ENCODE measurements around the gene KLLN.
"Not testable (repeated sequence)": the region's sequence is repeated elsewhere in the genome, so short reads cannot be mapped to it uniquely, and the experiment has no call there.

KLLN gene

GRCh38 chr10:87863053-87863943, at the start of gene KLLN, which contains the start of gene PTEN:
Gene KLLN, minus strand, starts transcription at chr10:87863533. Its CDS starts 1,046 bp downstream, at chr10:87862487.
Gene PTEN, plus strand, starts transcription at chr10:87863625. Its CDS starts 845 bp downstream, at chr10:87864470.
- DNase-seq (ENCODE audit: low read depth in 2 of 3, low spot score in 1 of 3), result peak; percentile 68 to 79 (median 70)

- DNase-seq (ENCODE audit: low read depth in 2 of 3, low spot score in 1 of 3), result not testable (repeated sequence)
Observed at GRCh38 chr10:87903396-87903795, 40.1 kb upstream of the KLLN start.

GRCh38 chr10:87897957-87898356, 34.6 kb upstream of the KLLN start:
- DNase-seq (ENCODE audit: low read depth in 2 of 3, low spot score in 1 of 3), result not testable (repeated sequence)

- no peak for DNase-seq (ENCODE audit: low read depth in 2 of 3, low spot score in 1 of 3)
Observed at GRCh38 chr10:87896216-87896615, 32.9 kb upstream of the KLLN start.

GRCh38 chr10:87895430-87895829, 32.1 kb upstream of the KLLN start:
- DNase-seq (ENCODE audit: low read depth in 2 of 3, low spot score in 1 of 3), result no peak

- no peak for DNase-seq (ENCODE audit: low read depth in 2 of 3, low spot score in 1 of 3)
Observed at GRCh38 chr10:87887548-87888289, 24.4 kb upstream of the KLLN start.

GRCh38 chr10:87887146-87887545, 23.8 kb upstream of the KLLN start:
- DNase-seq (ENCODE audit: low read depth in 2 of 3, low spot score in 1 of 3), result no peak

- no peak for DNase-seq (ENCODE audit: low read depth in 2 of 3, low spot score in 1 of 3)
Observed at GRCh38 chr10:87886635-87887034, 23.3 kb upstream of the KLLN start.

- DNase-seq (ENCODE audit: low read depth in 2 of 3, low spot score in 1 of 3), result no peak
Observed at GRCh38 chr10:87882555-87883294, 19.4 kb upstream of the KLLN start.

- DNase-seq (ENCODE audit: low read depth in 2 of 3, low spot score in 1 of 3), result not testable (repeated sequence)
Observed at GRCh38 chr10:87881373-87882059, 18.2 kb upstream of the KLLN start.

GRCh38 chr10:87880336-87880735, 17.0 kb upstream of the KLLN start:
- DNase-seq (ENCODE audit: low read depth in 2 of 3, low spot score in 1 of 3), result no peak

- no peak for DNase-seq (ENCODE audit: low read depth in 2 of 3, low spot score in 1 of 3)
Observed at GRCh38 chr10:87878664-87879459, 15.5 kb upstream of the KLLN start.

- DNase-seq (ENCODE audit: low read depth in 2 of 3, low spot score in 1 of 3), result no peak
Observed at GRCh38 chr10:87875929-87876571, 12.7 kb upstream of the KLLN start.

GRCh38 chr10:87873656-87874055, 10.3 kb upstream of the KLLN start:
- DNase-seq (ENCODE audit: low read depth in 2 of 3, low spot score in 1 of 3), result no peak

- no peak for DNase-seq (ENCODE audit: low read depth in 2 of 3, low spot score in 1 of 3)
Observed at GRCh38 chr10:87872828-87873227, 9.5 kb upstream of the KLLN start.

- no peak for DNase-seq (ENCODE audit: low read depth in 2 of 3, low spot score in 1 of 3)
Observed at GRCh38 chr10:87869773-87870551, 6.6 kb upstream of the KLLN start.

GRCh38 chr10:87869139-87869538, 5.8 kb upstream of the KLLN start:
- DNase-seq (ENCODE audit: low read depth in 2 of 3, low spot score in 1 of 3), result not testable (repeated sequence)

GRCh38 chr10:87868277-87868676, 4.9 kb upstream of the KLLN start:
- DNase-seq (ENCODE audit: low read depth in 2 of 3, low spot score in 1 of 3), result no peak

GRCh38 chr10:87867453-87867852, 4.1 kb upstream of the KLLN start:
- DNase-seq (ENCODE audit: low read depth in 2 of 3, low spot score in 1 of 3), result no peak
